GM21360 (cell line): Measurements from ENCODE around the gene CBFA2T3.
"Not testable (repeated sequence)": the region's sequence is repeated elsewhere in the genome, so short reads cannot be mapped to it uniquely, and the experiment has no call there.

Experiments used
- ATAC-seq: cut with Tn5 transposase; IDR thresholded peaks from one replicate; pipeline ENCODE4 v1.9.1; 2021; ENCODE audit warnings: mild to moderate bottlenecking, moderate library complexity; ENCODE audit not compliant: unreplicated experiment

The CBFA2T3 gene

GRCh38 chr16:89013111-89013510 is 36.1 kb upstream of the CBFA2T3 start:
- no peak for ATAC-seq

GRCh38 chr16:89012622-89012995 is 35.6 kb upstream of the CBFA2T3 start:
- no peak for ATAC-seq

GRCh38 chr16:89011909-89012621 is 35.1 kb upstream of the CBFA2T3 start:
- ATAC-seq: no peak

GRCh38 chr16:89010210-89010925 is 33.4 kb upstream of the CBFA2T3 start:
- ATAC-seq: no peak

- ATAC-seq: no peak
These were observed 32.6 kb upstream of the CBFA2T3 start for GRCh38 chr16:89009343-89010209.

GRCh38 chr16:89008796-89009195 is 31.8 kb upstream of the CBFA2T3 start:
- ATAC-seq: not testable (repeated sequence)

- ATAC-seq: no peak
These were observed 30.6 kb upstream of the CBFA2T3 start for GRCh38 chr16:89007371-89008249.

- no peak for ATAC-seq
These were observed 29.2 kb upstream of the CBFA2T3 start for GRCh38 chr16:89006036-89006752.

GRCh38 chr16:89005201-89006035 is 28.4 kb upstream of the CBFA2T3 start:
- no peak for ATAC-seq

- no peak for ATAC-seq
These were observed 27.3 kb upstream of the CBFA2T3 start for GRCh38 chr16:89004209-89004831.

GRCh38 chr16:89003831-89004208 is 26.8 kb upstream of the CBFA2T3 start:
- ATAC-seq: no peak

- ATAC-seq: no peak
These were observed 26.1 kb upstream of the CBFA2T3 start for GRCh38 chr16:89002851-89003830.

GRCh38 chr16:89002081-89002480 is 25.1 kb upstream of the CBFA2T3 start:
- not testable (repeated sequence) for ATAC-seq

- no peak for ATAC-seq
These were observed 24.4 kb upstream of the CBFA2T3 start for GRCh38 chr16:89001117-89002027.

GRCh38 chr16:89000207-89000959 is 23.4 kb upstream of the CBFA2T3 start:
- ATAC-seq: no peak
